Astrocyte (in vitro differentiated cells and primary cell): Measurements from ENCODE around the gene C19orf38.

ENCODE experiments used
- CTCF ChIP-seq: IDR thresholded peaks from 2 replicates; pipeline ENCODE4 v1.5.1; 2011; ENCODE audit warnings: low read depth, mild to moderate bottlenecking, inconsistent platforms, low read length, moderate library complexity; ENCODE audit not compliant: insufficient read depth
- EZH2 ChIP-seq: IDR thresholded peaks from 2 replicates; pipeline ENCODE4 v1.6.1; 2012; ENCODE audit warnings: mild to moderate bottlenecking, low read length, inconsistent platforms; ENCODE audit not compliant: insufficient read depth

GRCh38 chr19:10848230-10848856 is at the start of gene C19orf38:
- no peak for TF ChIP-seq CTCF
- TF ChIP-seq EZH2 = no peak
